Left cardiac atrium (tissue), 4 donors: Measurements from ENCODE around the gene GEMIN7. TPM values are rescaled to one million over a fixed set of nuclear protein-coding genes. Genes with fewer than 3 reads are reported as not detected.
"Not testable (repeated sequence)": the region's sequence is repeated elsewhere in the genome, so short reads cannot be mapped to it uniquely, and the experiment has no call there.

Source experiments
- ATAC-seq, 2 donors: fragments of 200-7000 bp; cut with Tn5 transposase; one replicate each; pipeline ENCODE4 v1.9.1; 2020; ENCODE audit warnings: mild to moderate bottlenecking in 2 of 2, moderate library complexity in 2 of 2
- DNase-seq: peaks from one replicate; pipeline ENCODE4 v3.0.0-alpha.2; 2020
- intact Hi-C, 2 donors: fragments of 100-400 bp; cut with DNase I; formaldehyde crosslinking; loops; one replicate each; pipeline versions ENCODE4 v1.14.1 to v1.15.1; 2022 to 2023
- total RNA-seq, 2 donors: library from RNA; stranded (reverse); fragmentation: NEBNext Ultra II Directional; extraction: Animal tissue kit (Norgen Biotek cat#: 25700); gene quantifications; one replicate each; pipeline ENCODE4 v1.2.1, GENCODE V29; 2021
- donor health status: DM: no; HTN: yes; CAD: no.
- donor health status: DM: no; HTN: yes; CAD: no; lungs with severe emphysema.
- donor health status: DM: yes; HTN: yes; CAD: no.
- donor health status: Dilated cardiomyopathy.

The GEMIN7 gene
- total RNA-seq, 2 donors from 2014 or later = 13.9 to 14.1 TPM

DNA sequence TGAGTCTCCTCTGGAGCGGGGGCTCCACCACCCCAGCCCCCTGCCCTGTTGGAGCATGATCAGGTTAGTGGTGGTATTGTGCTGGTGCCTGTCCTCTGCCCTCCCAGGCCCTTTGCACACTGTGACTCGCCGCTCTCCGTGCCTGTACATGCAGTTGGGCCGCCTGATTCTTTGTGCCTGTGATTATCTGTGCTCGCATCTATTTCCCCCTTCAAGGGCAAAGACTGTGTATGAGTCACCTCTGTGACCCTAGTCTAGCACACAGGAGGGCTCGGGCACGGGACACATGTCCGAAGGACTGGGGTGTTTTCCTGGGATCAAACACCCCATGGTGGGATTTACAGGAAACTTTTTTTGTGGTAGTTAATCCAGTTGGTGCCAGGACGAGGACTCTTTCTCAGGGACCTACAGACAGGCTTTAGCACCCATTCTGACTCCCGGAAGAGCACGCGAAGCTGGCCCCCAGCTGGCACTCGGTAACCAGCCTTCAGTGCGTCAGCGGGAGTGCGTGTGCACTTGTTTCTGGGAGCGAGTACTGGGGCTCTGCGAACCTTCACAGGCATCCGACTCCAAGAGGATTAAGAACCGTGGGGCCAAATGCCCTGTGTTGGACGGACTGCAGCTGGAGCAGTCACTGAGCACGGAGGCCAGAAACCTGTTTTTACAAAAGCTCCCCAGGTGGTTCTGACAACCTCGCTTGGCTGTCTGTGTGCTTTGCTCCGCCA lies 20.6 kb downstream of the GEMIN7 start:
- ATAC-seq (peak; percentile 20 to 24), DNase-seq (peak; percentile 50)
- intact Hi-C loops = no loop called here

DNA sequence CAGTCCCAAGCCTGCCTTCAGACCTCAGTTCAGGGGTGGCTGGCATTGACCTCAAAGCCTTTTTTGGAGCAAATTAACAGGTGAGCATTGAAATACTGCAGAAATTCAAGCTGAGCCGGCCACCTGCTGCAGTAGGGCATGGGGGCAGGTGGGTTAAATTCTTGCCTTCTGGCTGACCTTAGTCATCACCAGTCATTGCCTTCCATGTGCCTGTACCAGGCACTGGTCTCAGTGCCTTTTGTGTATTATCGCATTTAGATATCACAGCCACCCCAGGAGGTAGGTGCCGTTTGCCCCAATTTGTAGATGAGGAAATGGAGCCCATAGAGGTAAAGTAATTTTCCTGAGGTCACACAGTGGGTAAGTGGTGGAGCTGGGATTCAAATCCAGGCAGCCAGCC lies 21.1 kb downstream of the GEMIN7 start:
- intact Hi-C loops = no loop called here
- no peak for DNase-seq
- no peak for ATAC-seq

DNA sequence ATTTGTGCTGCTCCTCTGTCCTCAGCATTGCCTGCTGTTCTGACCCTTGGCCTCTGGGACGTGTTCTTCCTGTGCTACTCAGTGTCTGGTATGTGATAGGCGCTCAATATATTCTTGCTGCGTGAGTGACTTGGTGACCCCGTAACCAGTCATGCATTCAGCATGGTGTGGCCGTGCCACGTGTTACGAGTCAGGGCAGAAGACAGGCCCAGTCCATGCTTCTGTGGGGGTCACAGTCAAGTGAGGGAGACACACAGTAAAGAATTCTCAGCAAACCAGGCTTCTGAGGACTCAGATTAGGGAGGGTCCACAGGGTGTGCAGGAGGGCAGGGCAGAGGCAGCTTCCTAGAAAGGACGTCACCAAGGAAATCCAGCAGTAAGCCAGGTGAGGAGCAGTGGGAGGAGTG lies 21.8 kb downstream of the GEMIN7 start:
- DNase-seq (no peak), ATAC-seq (no peak)

DNA sequence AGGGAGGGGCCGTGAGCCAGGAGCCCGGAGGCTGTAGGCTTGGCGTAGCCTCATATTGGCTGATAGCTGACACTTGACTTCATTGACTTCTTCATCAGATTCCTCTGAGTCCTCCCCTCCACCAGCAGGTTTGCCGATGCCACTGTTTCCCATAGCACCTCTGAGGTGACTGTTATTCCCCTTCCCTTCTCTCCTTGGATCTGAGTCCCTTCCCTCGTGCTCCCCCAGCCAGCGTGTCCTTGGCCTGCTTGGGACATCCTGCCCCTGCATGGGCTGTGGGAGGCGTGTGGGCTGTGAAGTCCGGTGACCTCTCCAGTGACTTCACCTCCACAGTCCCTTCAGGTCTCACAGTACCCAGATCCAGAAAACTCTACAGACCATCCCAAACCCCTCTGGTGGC lies 22.7 kb downstream of the GEMIN7 start:
- intact Hi-C loops = no loop called here
- no peak for ATAC-seq

More for the DNA sequence above, 21.8 kb downstream of the GEMIN7 start:
- intact Hi-C loops = no loop called here

DNA sequence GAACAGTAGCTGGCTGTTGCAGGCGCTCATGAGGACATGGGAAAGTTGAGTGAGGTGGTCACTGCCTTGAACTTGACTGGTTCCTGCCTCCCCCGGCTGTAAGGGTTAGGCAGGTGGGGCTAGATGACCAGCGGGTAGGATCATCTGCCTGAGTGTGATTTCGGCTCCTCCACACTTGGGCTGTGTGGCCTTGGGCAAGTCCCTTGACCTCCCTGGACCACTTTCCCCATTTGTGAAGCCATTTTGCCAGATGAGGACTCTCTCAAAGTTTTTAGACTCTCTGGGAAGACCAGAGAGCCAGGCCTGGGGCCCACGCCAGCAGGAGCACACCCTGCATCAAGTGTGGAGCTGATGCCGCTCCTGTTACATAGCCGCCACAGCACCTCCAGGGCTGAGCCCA lies 23.4 kb downstream of the GEMIN7 start:
- ATAC-seq = no peak
- intact Hi-C loops = no loop called here
- no peak for DNase-seq

More for the DNA sequence above, 22.7 kb downstream of the GEMIN7 start:
- DNase-seq = no peak

DNA sequence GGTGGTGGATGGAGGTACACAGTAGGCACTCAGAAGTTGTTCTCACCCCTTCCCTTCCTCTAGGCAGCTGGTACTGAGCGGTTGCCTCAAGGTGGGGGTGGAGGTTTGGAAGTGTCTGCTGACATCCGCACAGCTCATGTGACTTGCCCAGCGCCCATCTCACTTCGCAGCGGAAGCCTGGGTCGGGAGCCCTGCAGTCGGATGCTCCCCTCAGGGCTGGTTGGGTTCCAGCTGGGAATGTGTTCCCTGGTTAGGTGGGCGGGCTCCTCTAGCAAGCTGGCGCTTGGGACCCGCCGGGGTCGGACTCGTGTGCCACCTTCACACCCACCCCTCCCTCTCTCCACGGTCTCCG lies 24.1 kb downstream of the GEMIN7 start:
- DNase-seq (no peak), ATAC-seq (peak; percentile 24 to 48)
- intact Hi-C loops = no loop called here

DNA sequence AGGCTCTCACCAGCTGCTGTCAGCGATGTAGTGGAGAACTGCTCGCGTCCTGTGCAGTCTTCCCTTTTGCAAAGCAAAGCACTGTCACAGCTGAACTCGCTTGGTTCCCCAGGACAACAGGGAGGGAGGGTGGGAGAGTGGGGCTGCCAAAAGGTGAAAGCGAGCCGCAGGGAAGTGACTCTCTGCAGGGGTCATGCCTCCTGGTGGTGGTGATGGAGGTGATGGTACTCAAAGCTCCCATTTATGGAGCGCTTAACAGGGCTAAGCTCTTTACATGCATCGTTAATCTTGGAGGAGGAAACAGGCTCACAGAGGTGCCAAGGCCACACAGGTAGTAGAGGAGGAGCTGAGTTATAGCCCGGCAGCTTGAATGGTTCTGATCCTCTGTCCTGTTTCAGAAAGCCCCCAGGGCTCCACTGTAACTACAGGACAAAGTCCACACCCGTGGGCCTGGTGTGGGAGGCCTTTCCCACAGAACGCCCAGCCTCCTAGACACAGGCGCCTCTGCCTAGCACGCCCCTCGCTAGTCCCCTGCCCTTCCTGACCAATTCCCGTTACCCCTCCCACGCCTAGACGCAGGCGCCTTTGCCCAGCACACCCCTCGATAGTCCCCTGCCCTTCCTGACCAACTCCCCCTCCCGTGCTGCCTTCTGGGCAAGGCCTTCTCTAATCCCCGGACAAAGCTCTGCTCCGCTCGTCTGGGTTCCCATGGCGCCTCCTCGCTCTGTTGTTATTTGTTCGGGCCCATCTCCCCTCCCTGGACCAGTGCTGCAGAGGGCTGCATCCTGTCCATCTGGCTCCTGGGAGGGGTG lies 24.7 kb downstream of the GEMIN7 start:
- peak; percentile 43 for DNase-seq

DNA sequence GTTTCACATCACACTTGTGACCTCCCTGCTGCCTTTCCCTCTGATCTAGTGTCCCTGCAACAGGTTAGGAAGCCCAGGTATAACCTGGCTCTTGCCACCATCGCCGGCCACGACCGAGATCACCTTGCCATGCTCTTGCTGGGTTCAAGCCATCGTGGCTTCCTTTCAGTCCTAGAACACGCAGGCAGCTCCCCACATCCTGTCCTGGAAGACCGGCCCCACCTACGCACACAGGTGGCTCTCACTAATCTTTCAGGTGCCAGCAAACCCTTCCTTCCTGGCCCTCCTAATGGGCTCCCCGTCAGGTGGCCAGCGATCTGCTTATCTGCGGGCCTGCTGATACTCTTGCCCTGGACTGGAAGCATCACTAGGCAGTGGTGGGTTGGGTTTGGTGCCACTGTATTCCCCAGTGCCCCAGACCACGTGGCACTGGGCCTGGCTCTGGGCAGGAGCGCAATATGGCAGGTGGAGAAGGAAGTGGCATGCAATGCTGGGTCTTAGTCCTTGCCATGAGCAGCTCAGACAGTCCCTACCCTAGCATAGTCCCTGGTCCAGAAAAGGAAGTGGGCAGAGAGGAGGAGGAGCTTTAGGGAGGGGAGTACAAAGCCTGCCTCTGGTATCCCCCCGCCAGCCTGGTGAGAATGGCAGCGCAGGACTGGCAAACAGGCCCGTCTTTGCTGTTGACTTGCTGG lies 25.7 kb downstream of the GEMIN7 start:
- ATAC-seq = no peak
- intact Hi-C loops = no loop called here
- DNase-seq = no peak

More for the DNA sequence above, 24.7 kb downstream of the GEMIN7 start:
- intact Hi-C loops = no loop called here
- ATAC-seq = peak; percentile 3 to 29

DNA sequence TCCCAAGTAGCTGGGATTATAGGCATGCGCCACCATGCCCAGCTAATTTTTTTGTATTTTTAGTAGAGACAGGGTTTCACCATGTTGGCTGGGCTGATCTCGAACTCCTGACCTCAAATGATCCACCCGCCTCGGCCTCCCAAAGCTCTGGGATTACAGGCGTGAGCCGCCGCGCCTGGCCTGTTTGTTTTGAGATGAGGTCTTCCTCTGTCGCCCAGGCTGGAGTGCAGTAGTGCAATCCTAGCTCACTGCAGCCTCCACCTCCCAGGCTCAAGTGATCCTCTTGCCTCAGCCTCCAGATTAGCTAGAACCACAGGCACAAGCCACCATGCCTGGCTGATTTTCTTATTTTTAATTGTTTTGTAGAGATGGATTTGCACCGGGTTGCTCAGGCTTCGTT lies 27.3 kb downstream of the GEMIN7 start:
- intact Hi-C loops = not testable (repeated sequence)

DNA sequence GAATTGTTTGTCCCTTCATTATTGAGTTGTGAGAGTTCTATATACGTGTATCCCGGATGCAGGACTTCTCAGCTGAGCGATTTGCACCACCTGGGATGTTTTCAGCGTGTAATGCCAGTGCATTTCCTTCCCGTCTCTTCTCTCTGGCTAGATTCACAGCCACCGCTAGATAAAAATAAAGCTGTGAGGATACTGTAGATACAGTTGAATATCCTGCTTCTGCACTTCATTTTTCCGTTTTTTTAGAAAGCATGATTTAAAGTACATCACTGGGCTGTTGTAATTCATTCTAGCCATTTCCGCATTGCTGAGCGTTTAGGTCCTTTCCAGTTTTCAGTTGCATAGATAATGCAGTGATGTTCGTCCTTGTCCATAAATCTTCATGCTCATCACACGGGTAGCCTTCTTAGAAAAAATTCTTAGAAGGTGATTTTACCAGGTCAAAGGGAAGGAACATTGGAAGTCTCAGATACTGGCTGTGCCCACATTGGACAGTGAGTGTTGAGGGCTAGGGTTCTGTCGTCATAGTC lies 28.6 kb downstream of the GEMIN7 start:
- intact Hi-C loops = no loop called here
- no peak for DNase-seq
- no peak for ATAC-seq

More for the DNA sequence above, 27.3 kb downstream of the GEMIN7 start:
- DNase-seq, ATAC-seq: not testable (repeated sequence)

DNA sequence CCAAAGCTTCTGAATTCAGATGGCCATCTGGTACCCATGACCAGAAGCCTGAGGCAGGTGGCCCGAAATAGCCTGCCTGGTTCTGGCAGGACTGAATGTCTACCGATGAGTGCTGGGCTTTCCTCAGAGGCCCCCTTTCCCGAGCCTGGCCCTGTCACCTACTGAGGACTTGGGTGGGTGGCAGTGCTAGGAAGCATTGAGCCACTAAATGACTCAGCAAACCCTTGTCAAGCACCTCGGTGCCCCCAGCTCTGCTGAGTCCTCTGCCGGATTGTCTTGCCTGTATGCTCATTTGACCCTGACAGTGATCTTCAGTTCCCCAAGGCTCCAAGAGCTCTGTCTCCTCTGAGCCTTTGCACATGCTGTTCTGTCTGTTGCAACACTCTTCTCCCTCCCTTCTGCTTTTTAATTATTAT lies 31.8 kb downstream of the GEMIN7 start:
- intact Hi-C loops = no loop called here
- DNase-seq (no peak), ATAC-seq (no peak)

DNA sequence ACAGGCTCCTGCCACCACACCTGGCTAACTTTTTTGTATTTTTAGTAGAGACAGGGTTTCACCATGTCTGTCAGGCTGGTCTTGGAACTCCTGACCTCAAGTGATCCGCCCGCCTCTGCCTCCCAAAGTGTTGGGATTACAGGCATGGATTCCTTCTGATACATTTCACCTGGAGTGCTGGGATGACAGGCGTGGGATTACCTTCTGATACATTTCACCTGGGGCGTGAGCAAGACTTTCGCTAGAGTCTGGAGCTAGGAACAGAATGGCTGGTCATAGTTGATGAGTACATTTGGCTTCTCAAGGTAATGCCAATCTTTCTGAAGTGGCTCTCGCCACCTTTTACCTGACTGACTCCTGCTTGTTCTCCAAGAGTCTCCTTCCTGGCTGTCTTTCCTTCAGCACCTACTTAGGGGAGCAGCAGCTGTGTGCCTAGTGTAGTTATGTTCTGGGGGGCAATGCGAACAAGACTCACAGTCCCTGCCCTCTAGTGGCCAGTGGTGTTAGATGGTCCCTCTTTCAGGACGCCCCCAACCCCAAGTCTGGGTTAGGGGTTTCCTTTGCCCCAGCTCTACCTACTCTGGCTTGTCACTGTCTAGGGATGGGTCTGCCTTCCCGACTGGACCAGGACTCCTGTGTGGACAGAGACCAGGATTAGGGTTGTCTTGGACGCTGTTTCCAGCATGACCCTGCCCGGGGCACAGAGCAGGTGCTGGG lies 33.2 kb downstream of the GEMIN7 start:
- intact Hi-C loops = no loop called here
- DNase-seq = no peak
- ATAC-seq = no peak

DNA sequence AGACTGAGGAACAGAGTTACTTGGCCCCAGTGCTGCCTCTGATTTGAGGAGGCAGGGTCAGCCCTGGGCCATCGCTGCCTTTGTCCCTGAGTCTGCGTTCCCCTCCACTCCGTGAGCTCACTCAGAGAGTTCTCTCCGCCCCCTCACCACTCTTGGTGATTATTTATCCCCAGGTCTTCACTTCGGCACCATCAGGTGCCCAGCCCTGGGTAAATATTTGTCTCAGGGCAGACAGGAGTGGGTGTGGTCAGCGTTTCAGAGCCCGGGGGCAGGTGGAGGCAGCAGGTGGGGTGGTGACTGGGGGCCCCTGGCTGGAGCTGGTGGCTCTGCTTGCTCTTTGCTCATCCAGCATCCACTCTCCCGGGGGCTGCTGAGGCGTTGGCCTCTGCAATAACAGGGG lies 34.6 kb downstream of the GEMIN7 start:
- ATAC-seq = no peak
- intact Hi-C loops = no loop called here
- DNase-seq = no peak

DNA sequence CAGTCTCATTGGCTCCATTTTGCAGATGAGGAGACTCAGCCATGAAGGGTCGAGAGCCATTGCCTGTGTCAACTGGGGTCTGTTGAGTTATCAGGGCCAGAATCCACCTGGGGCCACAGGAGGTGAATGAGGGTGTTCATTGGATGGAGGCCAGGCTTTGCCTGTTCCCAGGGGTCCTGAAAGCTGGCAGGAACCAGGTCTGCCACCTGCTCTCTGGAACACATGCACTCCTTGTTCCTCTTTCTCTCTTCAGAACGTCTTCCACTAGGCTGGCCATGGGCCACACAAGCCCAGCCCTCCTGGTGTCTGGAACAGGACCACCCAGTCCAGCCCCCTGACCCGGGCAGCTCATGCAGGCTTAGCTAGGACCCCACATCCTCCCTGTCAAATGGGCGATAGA lies 35.1 kb downstream of the GEMIN7 start:
- ATAC-seq (no peak), DNase-seq (no peak)
- intact Hi-C loops = no loop called here

DNA sequence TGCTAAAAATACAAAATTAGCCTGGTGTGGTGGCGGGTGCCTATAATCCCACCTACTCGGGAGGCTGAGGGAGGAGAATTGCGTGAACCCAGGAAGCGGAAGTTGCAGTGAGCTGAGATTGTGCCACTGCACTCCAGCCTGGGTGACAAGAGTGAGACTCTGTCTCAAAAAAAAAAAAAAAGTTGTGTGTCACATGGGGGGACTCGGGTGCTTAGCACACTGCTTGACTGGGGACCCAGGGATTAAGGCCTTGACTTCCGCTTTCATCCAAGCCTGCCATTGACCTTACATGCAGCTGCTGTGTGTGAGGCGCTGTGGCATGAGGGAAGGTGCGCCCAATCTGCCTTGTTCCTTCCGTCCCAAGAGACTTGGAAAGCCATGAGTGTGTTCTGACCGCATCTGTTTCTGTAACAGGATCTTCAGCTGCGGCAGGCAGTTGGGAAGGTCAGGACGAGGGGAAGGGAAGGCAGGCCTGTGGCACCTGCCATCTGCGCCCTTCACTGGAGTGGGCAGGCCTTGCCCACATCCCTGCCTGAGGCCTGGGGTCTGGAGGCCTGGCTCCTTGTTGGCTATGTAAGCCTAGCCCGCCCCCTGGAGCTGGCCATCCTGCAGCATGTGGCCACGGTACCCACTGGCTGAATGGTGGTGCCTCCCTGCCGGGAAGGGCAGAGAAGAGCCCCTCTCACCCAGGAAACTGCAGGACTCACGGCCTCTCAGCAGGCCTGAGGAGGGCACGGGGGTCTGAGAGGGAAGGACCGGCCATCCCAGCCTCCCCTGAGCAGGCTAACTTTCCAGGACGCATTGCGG lies 37.0 kb downstream of the GEMIN7 start:
- ATAC-seq (no peak), DNase-seq (no peak)

DNA sequence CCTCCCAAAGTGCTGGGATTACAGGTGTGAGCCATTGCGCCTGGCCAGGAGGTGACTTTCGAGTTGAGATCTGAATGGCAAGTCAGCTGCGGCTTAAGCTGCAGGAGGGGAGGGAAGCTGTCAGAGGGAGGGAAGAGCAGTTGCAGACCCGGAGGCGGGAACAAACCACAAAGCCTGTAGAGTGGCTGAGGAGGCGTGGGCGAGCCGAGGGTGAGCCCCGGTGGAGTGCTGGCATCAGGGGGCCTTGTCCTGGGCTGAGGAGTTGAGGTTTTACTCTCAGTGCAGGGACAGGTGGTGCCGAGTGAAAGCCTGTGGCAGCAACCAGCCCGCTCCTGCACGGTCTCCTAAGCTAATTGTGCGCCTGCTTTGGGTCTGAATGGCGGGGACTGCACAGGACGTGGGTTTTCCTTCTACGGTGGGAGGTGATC lies 38.1 kb downstream of the GEMIN7 start:
- no peak for ATAC-seq
- no peak for DNase-seq
- intact Hi-C loops = no loop called here

More for the DNA sequence above, 37.0 kb downstream of the GEMIN7 start:
- intact Hi-C loops = no loop called here

DNA sequence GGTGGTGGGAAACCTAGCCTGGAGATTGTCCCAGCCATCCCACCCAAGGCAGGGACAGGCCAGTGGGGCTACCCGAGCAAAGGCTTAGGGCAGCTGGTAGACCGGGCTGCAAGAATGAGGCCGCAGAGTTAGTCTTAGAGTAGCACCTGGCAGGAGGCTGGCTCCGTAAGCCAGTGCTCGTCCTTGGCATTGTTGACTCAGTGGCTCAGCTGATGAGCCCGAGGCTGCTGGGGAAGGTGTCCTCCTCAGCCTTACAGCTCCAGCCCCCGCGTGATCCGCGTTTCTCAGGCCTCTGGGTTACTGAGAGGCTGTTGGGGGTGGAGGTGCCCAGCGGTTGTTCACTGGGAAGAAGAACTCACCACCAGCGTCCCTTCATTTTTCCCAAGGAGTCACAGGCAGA lies 38.6 kb downstream of the GEMIN7 start:
- intact Hi-C loops = no loop called here
- ATAC-seq (no peak), DNase-seq (no peak)

DNA sequence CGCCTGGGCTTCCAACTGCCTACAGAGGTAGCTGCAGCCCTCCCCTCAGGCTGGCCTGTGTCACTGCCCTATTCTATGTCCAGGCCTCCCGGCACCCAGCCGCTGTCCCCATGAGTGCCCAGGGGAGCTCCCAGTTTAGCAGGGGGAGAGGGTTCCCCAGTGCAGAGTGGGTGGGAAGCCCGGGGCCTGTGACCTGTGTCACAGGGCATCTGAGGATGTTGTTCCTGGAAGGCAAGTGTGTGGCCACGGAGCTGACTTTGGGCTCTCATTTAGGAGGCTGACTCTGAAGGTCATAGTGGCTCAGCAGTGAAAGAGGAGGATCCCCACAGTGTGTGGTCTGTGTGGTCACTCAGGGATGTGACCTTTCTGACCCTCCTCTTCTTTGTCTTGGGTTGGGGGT lies 39.0 kb downstream of the GEMIN7 start:
- ATAC-seq (peak in 1 of 2 donors; percentile 27), DNase-seq (no peak)
- intact Hi-C loops = no loop called here
